HepG2 (cell line): ENCODE measurements around the gene PCGF2. TPM values are rescaled to one million over a fixed set of nuclear protein-coding genes. Genes with fewer than 3 reads are reported as not detected.

ENCODE experiments used
- CHD2 ChIP-seq: IDR thresholded peaks from 2 replicates; pipeline ENCODE4 v1.6.1; 2011; ENCODE audit warnings: low read depth, low read length, improper control_type of control experiment
- HIC2 ChIP-seq: sonication (generic); formaldehyde crosslinking; IDR thresholded peaks from 2 replicates; pipeline ENCODE4 v1.9.0; 2022; ENCODE audit warnings: low read depth, missing genetic modification reagents
- JUND ChIP-seq: sonication (generic); formaldehyde crosslinking; IDR thresholded peaks from 2 replicates; pipeline ENCODE4 v1.8.0; 2022; ENCODE audit warnings: mild to moderate bottlenecking, missing genetic modification reagents
- NCOR1 ChIP-seq: fragments of 200-600 bp; sonication (generic); IDR thresholded peaks from 2 replicates; pipeline ENCODE4 v1.7.0; 2017; ENCODE audit warnings: antibody characterized with exemption, low read length, borderline replicate concordance
- SETDB1 ChIP-seq: sonication (generic); formaldehyde crosslinking; IDR thresholded peaks from 2 replicates; pipeline ENCODE4 v1.5.1; 2020; ENCODE audit warnings: missing genetic modification reagents, mild to moderate bottlenecking, borderline replicate concordance
- SP1 ChIP-seq, 2 experiments: fragments of 450-650 bp in 1 of 2; sonication (generic) in 1 of 2; formaldehyde crosslinking in 1 of 2; IDR thresholded peaks; 2 replicates each; pipeline versions ENCODE4 v1.4.0 to v1.6.1; 2016 to 2020; ENCODE audit warnings: missing genetic modification reagents in 1 of 2
- SSRP1 ChIP-seq: IDR thresholded peaks from 2 replicates; pipeline ENCODE4 v1.6.1; 2016; ENCODE audit warnings: control low read depth
- ZBTB37 ChIP-seq: sonication (generic); formaldehyde crosslinking; IDR thresholded peaks from 2 replicates; pipeline ENCODE4 v1.4.0; 2020; ENCODE audit warnings: mild to moderate bottlenecking, missing genetic modification reagents
- ZEB1 ChIP-seq: IDR thresholded peaks from 2 replicates; pipeline ENCODE4 v1.6.1; 2012; ENCODE audit warnings: mild to moderate bottlenecking, low read depth, inconsistent platforms; ENCODE audit not compliant: insufficient replicate concordance
- ZHX1 ChIP-seq: sonication (generic); formaldehyde crosslinking; IDR thresholded peaks from 2 replicates; pipeline ENCODE4 v1.8.1; 2022; ENCODE audit warnings: low read depth, mild to moderate bottlenecking, missing genetic modification reagents
- ZMYM2 ChIP-seq: sonication (generic); formaldehyde crosslinking; IDR thresholded peaks from 2 replicates; pipeline ENCODE4 v1.8.0; 2022; ENCODE audit warnings: mild to moderate bottlenecking, missing genetic modification reagents
- ZNF18 ChIP-seq: sonication (generic); formaldehyde crosslinking; IDR thresholded peaks from 2 replicates; pipeline ENCODE4 v1.8.0; 2022; ENCODE audit warnings: mild to moderate bottlenecking, missing genetic modification reagents; ENCODE audit not compliant: insufficient replicate concordance
- ZNF275 ChIP-seq: sonication (generic); formaldehyde crosslinking; IDR thresholded peaks from 2 replicates; pipeline ENCODE4 v1.8.0; 2022; ENCODE audit warnings: missing genetic modification reagents, mild to moderate bottlenecking, inconsistent platforms, borderline replicate concordance
- ZNF329 ChIP-seq: sonication (generic); formaldehyde crosslinking; IDR thresholded peaks from 2 replicates; pipeline ENCODE4 v1.9.0; 2021; ENCODE audit warnings: low read depth, mild to moderate bottlenecking, missing genetic modification reagents
- ZNF44 ChIP-seq: sonication (generic); formaldehyde crosslinking; IDR thresholded peaks from 2 replicates; pipeline ENCODE4 v1.5.1; 2020; ENCODE audit warnings: mild to moderate bottlenecking, missing genetic modification reagents
- ZNF574 ChIP-seq: sonication (generic); formaldehyde crosslinking; IDR thresholded peaks from 2 replicates; pipeline ENCODE4 v1.4.0; 2020; ENCODE audit warnings: missing genetic modification reagents
- polyA plus RNA-seq, 8 experiments: library from polyadenylated mRNA; depleted of rRNA in 3 of 8; stranded (reverse) in 7 of 8; unstranded in 1 of 8; fragments of >200 nt; fragmentation: Illumina TruSeq in 4 of 8; extraction: Trizol in 4 of 8; gene quantifications; 2 replicates each; pipeline versions ENCODE4 v1.2.1 to v1.2.3, GENCODE V29; 2011 to 2016; ENCODE audit warnings: low read depth in 4 of 8, missing spikeins in 1 of 8, mixed read lengths in 1 of 8; ENCODE audit not compliant: insufficient read depth in 1 of 8
- total RNA-seq, 5 experiments: library from RNA; depleted of rRNA; stranded (reverse); fragments of >200 nt; fragmentation: Illumina TruSeq; extraction: Trizol; gene quantifications; 2 replicates each; pipeline ENCODE4 v1.2.3, GENCODE V29; 2016; ENCODE audit warnings: low read depth in 1 of 5

Gene PCGF2
- total and polyA plus RNA-seq, 2 of the 13 experiments (the other 11 are each of a cell fraction or from before 2014, with no cell fraction given) = 11.6 to 29.4 TPM

GRCh38 chr17:38701504-38702165, 46.5 kb downstream of the PCGF2 start (continued):
- TF ChIP-seq NCOR1 = no peak
- TF ChIP-seq ZMYM2 (CRISPR knock-in tag) = 0 out of 2 replicates have a peak, but pooled peaks have one; percentile 63
- no peak for TF ChIP-seq ZHX1
- 0 out of 2 replicates have a peak, but pooled peaks have one; percentile 32 for TF ChIP-seq JUND
- TF ChIP-seq CHD2 = no peak
- peak; percentile 79 for TF ChIP-seq ZNF18 (CRISPR knock-in tag)
- no peak for TF ChIP-seq ZNF275 (CRISPR knock-in tag)
- TF ChIP-seq ZEB1 = peak; percentile 56
- no peak; the same call in 1 of the 2 replicates for TF ChIP-seq ZNF574
- TF ChIP-seq SP1 (IDR thresholded peaks at IDR 0.05) = no peak
- TF ChIP-seq SP1 (CRISPR knock-in tag; IDR thresholded peaks at IDR 0.05) = peak; percentile 8; the same call in 1 of the 2 replicates
- no peak for TF ChIP-seq SETDB1 (CRISPR knock-in tag)
- TF ChIP-seq ZNF44 = 0 out of 2 replicates have a peak, but pooled peaks have one; percentile 44
- TF ChIP-seq SSRP1 = peak; percentile 83; the same call in 1 of the 2 replicates
- no peak for TF ChIP-seq ZNF329 (CRISPR knock-in tag)
- no peak for TF ChIP-seq HIC2 (CRISPR knock-in tag)
- no peak for TF ChIP-seq ZBTB37 (CRISPR knock-in tag)
